ENCODE measurements around the gene XRN1. TPM values are rescaled to one million over a fixed set of nuclear protein-coding genes. Genes with fewer than 3 reads are reported as not detected.
"Not testable (repeated sequence)": the region's sequence is repeated elsewhere in the genome, so short reads cannot be mapped to it uniquely, and the experiment has no call there.

XRN1 gene
- total RNA-seq, 1 donor from 2014 or later = 11.9 TPM

DNA sequence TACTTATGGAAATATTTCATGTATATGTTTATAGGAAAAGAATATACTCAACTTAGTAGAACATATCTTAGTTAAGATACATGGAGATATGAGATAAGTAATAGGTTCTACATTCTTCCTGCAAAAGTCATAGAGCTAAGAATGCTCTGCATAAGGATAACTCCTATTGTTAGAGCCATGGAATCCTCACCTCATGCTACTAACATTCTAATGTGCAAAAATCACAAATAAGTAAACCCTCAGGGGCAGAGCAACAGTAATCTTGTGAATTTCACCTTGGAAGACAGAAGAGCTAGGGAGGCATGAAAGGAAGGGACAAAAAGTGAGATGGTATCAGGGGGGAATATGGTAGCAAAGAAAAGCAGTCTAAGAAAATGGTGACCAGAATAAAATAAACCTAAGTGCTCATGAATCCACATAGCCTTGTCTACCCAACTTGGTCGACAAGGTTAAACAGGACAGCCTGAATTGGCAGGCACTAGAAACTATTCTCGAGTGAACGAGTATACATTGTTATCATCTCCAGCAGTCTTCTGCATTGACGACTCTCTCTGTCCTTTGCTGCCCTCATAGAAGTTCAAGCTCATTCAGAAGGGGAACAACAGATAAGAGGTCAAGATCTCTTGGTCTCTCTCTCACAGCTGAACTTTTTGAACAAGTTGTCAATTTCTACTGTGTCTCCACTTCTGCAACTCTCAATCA lies 52.8 kb downstream of the XRN1 start:
- DNase-seq (ENCODE audit: low read depth) = no peak
- TF ChIP-seq, protein P1, sequence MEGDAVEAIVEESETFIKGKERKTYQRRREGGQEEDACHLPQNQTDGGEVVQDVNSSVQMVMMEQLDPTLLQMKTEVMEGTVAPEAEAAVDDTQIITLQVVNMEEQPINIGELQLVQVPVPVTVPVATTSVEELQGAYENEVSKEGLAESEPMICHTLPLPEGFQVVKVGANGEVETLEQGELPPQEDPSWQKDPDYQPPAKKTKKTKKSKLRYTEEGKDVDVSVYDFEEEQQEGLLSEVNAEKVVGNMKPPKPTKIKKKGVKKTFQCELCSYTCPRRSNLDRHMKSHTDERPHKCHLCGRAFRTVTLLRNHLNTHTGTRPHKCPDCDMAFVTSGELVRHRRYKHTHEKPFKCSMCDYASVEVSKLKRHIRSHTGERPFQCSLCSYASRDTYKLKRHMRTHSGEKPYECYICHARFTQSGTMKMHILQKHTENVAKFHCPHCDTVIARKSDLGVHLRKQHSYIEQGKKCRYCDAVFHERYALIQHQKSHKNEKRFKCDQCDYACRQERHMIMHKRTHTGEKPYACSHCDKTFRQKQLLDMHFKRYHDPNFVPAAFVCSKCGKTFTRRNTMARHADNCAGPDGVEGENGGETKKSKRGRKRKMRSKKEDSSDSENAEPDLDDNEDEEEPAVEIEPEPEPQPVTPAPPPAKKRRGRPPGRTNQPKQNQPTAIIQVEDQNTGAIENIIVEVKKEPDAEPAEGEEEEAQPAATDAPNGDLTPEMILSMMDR (conservative IDR thresholded peaks at IDR 0.05; ENCODE audit: low read depth, low read length) = no peak

DNA sequence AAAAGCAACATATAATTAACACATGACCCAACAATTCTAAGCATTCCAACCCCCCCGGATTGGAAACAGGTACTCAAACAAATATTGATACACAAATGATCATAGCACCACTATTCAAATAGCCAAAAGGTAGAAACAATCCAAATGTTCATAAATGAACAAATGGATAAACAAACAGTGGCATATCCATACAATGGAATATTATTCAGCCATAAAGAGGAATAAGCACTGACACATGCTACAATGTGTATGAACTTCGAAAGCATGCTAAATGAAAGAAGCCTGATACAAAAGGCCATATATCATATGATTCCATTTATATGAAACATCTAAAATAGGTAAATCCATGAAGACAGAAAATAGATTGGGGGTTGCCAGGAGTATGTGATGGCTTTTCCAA lies 62.8 kb downstream of the XRN1 start:
- TF ChIP-seq, protein P1 (conservative IDR thresholded peaks at IDR 0.05; ENCODE audit: low read depth, low read length) = no peak
- no peak for DNase-seq (ENCODE audit: low read depth)
- no peak overlapping the region for H3K4me3 ChIP-seq (ENCODE audit: low read depth, low read length)

More for the DNA sequence above, 52.8 kb downstream of the XRN1 start:
- no peak overlapping the region for H3K4me3 ChIP-seq (ENCODE audit: low read depth, low read length)

DNA sequence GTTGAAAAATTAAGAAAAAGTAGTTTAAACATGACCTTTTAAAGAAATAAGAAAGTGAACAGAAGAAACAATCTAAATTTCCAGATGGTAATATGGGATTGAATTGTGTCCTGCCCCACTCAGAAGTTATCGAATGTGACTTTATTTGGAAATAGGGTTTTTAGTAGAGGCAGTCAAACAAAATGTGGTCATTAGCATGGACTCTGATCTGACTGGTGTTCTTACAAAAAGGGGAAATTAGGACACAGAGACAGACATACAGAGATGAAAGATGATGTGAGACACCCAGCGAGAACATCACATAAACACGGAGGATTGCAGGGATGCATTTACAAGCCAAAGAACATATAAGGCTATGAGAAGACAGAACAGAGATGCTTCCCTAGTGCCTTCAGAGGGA lies 73.2 kb downstream of the XRN1 start:
- TF ChIP-seq, protein P1 (conservative IDR thresholded peaks at IDR 0.05; ENCODE audit: low read depth, low read length) = no peak
- DNase-seq (ENCODE audit: low read depth) = no peak
- H3K4me3 ChIP-seq (ENCODE audit: low read depth, low read length) = no peak overlapping the region

DNA sequence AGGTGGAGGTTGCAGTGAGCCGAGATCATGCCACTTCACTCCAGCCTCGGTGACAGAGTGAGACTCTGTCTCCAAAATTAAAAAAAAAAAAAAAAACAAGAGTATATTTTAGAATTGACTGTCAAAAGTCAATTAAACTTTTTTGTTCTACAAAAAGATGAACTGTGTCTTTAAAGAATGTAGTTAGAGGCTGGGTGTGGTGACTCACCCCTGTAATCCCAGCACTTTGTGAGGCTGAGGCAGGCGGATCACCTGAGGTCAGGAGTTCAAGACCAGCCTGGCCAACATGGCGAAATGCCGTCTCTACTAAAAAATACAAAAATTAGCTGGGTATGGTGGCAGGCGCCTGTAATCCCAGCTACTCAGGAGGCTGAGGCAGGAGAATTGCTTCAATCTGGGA lies 78.3 kb downstream of the XRN1 start:
- DNase-seq (ENCODE audit: low read depth); H3K4me3 ChIP-seq (ENCODE audit: low read depth, low read length): not testable (repeated sequence)

DNA sequence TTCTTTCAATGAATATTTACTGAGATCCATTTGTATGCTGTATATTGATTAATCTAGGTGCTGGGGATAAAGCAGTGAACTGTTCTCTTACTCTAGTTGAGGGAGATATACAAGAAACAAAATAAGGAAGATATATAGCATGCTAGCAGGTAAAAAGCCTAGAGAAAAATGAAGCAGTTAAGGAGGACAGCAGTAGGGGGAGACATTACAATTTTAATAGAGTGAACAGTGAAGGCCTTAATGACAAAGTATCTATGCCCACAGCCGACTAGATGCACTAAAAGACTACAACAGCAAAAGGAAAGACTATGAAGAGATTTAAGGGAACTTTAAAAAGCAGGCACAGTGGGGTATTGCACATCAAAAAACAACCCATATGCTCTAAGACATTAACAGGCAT lies 81.4 kb downstream of the XRN1 start:
- no peak for DNase-seq (ENCODE audit: low read depth)
- H3K4me3 ChIP-seq (ENCODE audit: low read depth, low read length) = no peak overlapping the region
- TF ChIP-seq, protein P1 (conservative IDR thresholded peaks at IDR 0.05; ENCODE audit: low read depth, low read length) = peak; percentile 38

DNA sequence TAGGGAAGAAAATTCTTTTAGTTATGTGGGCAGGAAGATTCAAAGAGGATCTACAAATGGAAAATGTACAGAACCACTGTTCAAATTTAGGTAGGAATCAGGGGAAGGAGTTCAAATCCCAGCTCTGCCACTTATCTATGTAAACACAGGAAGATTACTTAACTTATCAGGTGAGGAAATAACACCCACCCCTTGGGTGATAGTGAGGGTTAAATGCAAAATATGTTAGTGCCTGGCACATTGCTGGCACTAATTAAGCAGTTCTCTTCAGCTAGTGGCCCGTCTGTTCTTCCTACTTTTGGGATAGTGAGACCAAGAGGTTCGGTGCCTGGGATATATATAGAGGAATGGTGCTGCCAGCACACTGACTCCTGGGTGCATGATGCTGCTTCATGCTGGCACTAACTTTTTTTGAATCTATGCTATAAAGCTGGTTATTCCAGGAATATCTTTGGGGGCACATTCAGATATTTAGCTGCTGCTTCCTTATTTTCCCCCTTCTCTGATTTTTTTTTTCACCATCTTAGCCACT lies 83.8 kb downstream of the XRN1 start:
- TF ChIP-seq, protein P1 (conservative IDR thresholded peaks at IDR 0.05; ENCODE audit: low read depth, low read length) = no peak
- H3K4me3 ChIP-seq (ENCODE audit: low read depth, low read length) = no peak overlapping the region
- no peak for DNase-seq (ENCODE audit: low read depth)

DNA sequence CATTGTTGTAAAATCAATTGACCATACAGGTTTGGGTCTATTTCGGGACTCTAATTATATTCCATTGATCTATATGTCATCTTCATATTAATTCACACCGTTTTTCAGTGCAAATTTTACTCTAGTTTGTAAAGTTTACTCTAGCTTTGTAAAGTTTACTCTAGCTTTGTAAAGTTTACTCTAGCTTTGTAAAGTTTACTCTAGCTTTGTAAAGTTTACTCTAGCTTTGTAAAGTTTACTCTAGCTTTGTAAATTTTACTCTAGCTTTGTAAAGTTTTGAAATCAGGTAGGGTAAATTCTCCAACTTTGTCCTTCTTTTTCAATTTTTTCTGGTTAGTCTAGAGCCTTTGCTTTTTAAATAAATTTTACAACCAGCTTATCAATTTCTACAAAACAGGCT lies 84.4 kb downstream of the XRN1 start:
- DNase-seq (ENCODE audit: low read depth); H3K4me3 ChIP-seq (ENCODE audit: low read depth, low read length): not testable (repeated sequence)

DNA sequence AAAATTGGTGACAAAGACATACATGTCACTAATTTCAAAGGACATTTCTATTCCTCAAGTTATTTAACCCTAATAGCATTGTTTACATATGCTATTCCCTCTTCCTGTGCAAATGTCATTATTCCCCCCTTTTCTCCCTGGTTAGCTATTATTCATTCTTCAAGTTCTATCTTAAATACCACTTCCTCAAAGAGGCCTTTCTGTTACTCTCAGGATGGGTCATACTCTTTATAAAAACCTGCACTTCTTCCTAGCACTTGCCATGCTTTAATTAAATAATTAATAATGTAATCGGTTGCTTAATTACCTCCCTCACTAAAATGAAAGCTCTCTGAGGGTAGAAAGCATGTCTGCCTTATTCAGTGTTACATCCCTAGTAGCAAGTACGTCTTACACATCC lies 88.5 kb downstream of the XRN1 start:
- TF ChIP-seq, protein P1 (conservative IDR thresholded peaks at IDR 0.05; ENCODE audit: low read depth, low read length) = no peak
- no peak for DNase-seq (ENCODE audit: low read depth)
- H3K4me3 ChIP-seq (ENCODE audit: low read depth, low read length) = no peak overlapping the region

All from epithelial cell of proximal tubule (primary cell).